Measurements from ENCODE around the gene TRIP10. TPM values are rescaled to one million over a fixed set of nuclear protein-coding genes. Genes with fewer than 3 reads are reported as not detected.

Gene TRIP10
- total and polyA plus RNA-seq, 10 donors = 17.2 to 58.2 (median 34.1) TPM

DNA sequence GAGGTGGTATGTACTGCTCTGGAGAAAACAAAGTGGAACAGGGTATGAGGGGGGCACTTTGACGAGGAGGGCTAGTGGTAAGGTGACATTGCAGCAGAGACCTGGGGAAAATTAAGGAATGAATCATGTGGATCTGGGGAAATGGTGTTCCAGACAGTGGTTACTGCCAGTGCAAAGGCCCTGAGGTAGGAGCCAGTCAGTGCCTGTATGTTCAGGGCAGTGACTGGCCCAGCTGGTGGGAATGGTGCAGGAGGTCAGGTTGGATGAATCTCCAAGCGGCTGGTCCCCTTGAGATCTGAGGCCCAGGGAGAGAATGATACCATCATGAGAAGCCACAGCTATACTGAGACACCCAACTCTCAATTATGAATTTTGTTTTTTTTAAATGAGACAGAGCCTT, 38.0 kb downstream of the TRIP10 start:
- intact Hi-C loops (cut with DNase I; ENCODE audit: low total_unique reads) = no loop called here
- WGBS, 5 donors = 78 to 93% (median 91%) methylated on average over 2 of the region's 2 CpGs

DNA sequence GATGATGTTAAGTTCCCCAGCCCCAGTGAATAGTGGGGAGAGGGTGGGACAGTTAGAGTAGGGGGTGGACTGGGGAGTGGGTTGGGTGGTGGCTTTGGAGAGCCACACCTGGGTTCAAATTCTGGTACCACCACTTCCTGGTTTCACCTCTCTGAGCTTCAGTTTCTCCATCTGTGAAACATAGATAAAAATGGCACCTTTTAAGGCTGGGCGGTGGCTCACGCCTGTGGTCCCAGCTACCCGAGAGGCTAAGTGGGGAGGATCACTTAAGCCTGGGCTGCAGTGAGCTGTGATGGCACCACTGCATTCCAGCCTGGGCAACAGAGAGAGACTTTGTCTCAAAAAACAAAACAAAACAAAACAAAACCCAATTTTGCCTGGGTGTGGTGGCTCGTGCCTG, 38.9 kb downstream of the TRIP10 start:
- DNase-seq = no peak
- intact Hi-C loops (cut with DNase I; ENCODE audit: low total_unique reads) = no loop called here
- Histone ChIP-seq H3K4me3 (no peak overlapping the region), H3K27me3 (replicated peaks in 1 of 7) (no peaks in the 10 kb centered on the region), H3K27ac (peak overlapping the region in 4 of 8 donors; percentile 23 to 69 (median 38)), H3K4me1 (peaks cover 6 to 78% (median 39%) of the 10 kb centered on the region in 6 donors), H3K9me3 (no peaks in the 10 kb centered on the region), H3K36me3 (peaks cover 0 to 68% (median 6%) of the 10 kb centered on the region in 6 donors)
- WGBS, 5 donors = 55 to 62% (median 60%) methylated on average over 4 of the region's 4 CpGs
- TF ChIP-seq CTCF (IDR thresholded peaks at IDR 0.05 in 8 of 11, conservative IDR thresholded peaks at IDR 0.05 in 3 of 11) = no peak
- no peak for TF ChIP-seq POLR2A (IDR thresholded peaks at IDR 0.05)
- TF ChIP-seq POLR2AphosphoS5 (IDR thresholded peaks at IDR 0.05) = no peak

More for the DNA sequence above, 38.0 kb downstream of the TRIP10 start:
- Histone ChIP-seq H3K27me3 (replicated peaks in 1 of 7) (no peaks in the 10 kb centered on the region), H3K27ac (peak overlapping the region in 2 of 8 donors; percentile 33 to 69), H3K4me3 (no peak overlapping the region), H3K36me3 (peaks cover 0 to 60% (median 6%) of the 10 kb centered on the region in 6 donors), H3K4me1 (peaks cover 6 to 71% (median 38%) of the 10 kb centered on the region in 6 donors), H3K9me3 (no peaks in the 10 kb centered on the region)
- DNase-seq = no peak
- TF ChIP-seq POLR2A (IDR thresholded peaks at IDR 0.05) (no peak), CTCF (IDR thresholded peaks at IDR 0.05 in 8 of 11, conservative IDR thresholded peaks at IDR 0.05 in 3 of 11) (no peak), POLR2AphosphoS5 (IDR thresholded peaks at IDR 0.05) (no peak)

GRCh38 chr19:6779206-6779605, 39.7 kb downstream of the TRIP10 start:
- Histone ChIP-seq H3K27me3 (replicated peaks in 1 of 7) (no peaks in the 10 kb centered on the region), H3K27ac (no peak overlapping the region), H3K4me3 (no peak overlapping the region), H3K36me3 (peaks cover 0 to 76% (median 7%) of the 10 kb centered on the region in 6 donors), H3K9me3 (no peaks in the 10 kb centered on the region), H3K4me1 (peaks cover 6 to 77% (median 41%) of the 10 kb centered on the region in 6 donors)
- DNase-seq = no peak
- TF ChIP-seq POLR2A (IDR thresholded peaks at IDR 0.05) = no peak
- TF ChIP-seq POLR2AphosphoS5 (IDR thresholded peaks at IDR 0.05) = no peak
- no peak for TF ChIP-seq CTCF (IDR thresholded peaks at IDR 0.05 in 8 of 11, conservative IDR thresholded peaks at IDR 0.05 in 3 of 11)
- 64 to 86% (median 81%) methylated on average over 4 of the region's 4 CpGs for WGBS, 5 donors
- intact Hi-C loops (cut with DNase I; ENCODE audit: low total_unique reads) = no loop called here

DNA sequence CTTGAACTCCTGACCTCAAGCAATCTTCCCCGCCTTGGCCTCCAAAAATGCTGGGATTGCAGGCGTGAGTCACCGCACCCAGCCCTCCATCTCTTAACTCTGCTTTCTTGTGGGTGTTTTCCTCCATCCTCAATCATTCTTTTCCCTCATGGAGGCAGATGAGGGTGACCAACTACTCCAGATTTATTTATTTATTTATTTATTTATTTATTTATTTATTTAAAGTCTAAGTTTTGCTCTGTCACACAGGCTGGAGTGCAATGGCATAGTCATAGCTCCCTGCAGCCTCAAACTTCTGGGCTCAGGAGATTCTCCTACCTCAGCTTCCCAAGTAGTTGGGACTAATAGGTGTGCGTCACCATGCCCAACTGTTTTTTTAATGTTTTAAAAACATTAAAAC, 47.9 kb downstream of the TRIP10 start:
- Histone ChIP-seq H3K27ac (no peak overlapping the region), H3K9me3 (no peaks in the 10 kb centered on the region), H3K27me3 (replicated peaks in 1 of 7) (no peaks in the 10 kb centered on the region), H3K36me3 (peaks cover 0 to 93% (median 15%) of the 10 kb centered on the region in 6 donors), H3K4me1 (peaks cover 0 to 84% (median 13%) of the 10 kb centered on the region in 6 donors), H3K4me3 (no peak overlapping the region)
- WGBS, 5 donors = 83 to 98% (median 94%) methylated on average over 4 of the region's 4 CpGs
- intact Hi-C loops (cut with DNase I; ENCODE audit: low total_unique reads) = no loop called here
- no peak for DNase-seq
- TF ChIP-seq POLR2A (IDR thresholded peaks at IDR 0.05) (no peak), CTCF (IDR thresholded peaks at IDR 0.05 in 8 of 11, conservative IDR thresholded peaks at IDR 0.05 in 3 of 11) (no peak), POLR2AphosphoS5 (IDR thresholded peaks at IDR 0.05) (no peak)

Measured in spleen (tissue), 11 donors.